Omental fat pad (tissue), 4 donors: ENCODE measurements around the gene TTC39A. TPM values are rescaled to one million over a fixed set of nuclear protein-coding genes. Genes with fewer than 3 reads are reported as not detected.

ENCODE experiments used
- ATAC-seq: fragments of 150-250 bp; one replicate; pipeline ENCODE4 v1.9.1; 2016; ENCODE audit warnings: mild to moderate bottlenecking, moderate library complexity; ENCODE audit not compliant: low FRiP score
- DNase-seq: peaks from one replicate; pipeline ENCODE4 v3.0.0-alpha.2; 2019; ENCODE audit warnings: low spot score
- CTCF ChIP-seq, 3 donors: fragments of 450-650 bp; IDR thresholded peaks; one replicate each; pipeline ENCODE4 v1.5.1; 2016 to 2017; ENCODE audit warnings: antibody characterized with exemption in 3 of 3, mild to moderate bottlenecking in 3 of 3, moderate library complexity in 2 of 3
- total RNA-seq, 4 donors: library from RNA; depleted of rRNA; stranded (reverse); fragments of >200 nt; gene quantifications; one replicate each; pipeline ENCODE4 v1.1.0, GENCODE V29; 2016

The TTC39A gene
- total RNA-seq, 4 donors from 2014 or later, result 0.56 to 2.4 (median 1.7) TPM

- ATAC-seq (no peak), DNase-seq (no peak)
- TF ChIP-seq CTCF (IDR thresholded peaks at IDR 0.05), result no peak
Measured at GRCh38 chr1:51346086-51346942, 16.0 kb upstream of the TTC39A start.

- ATAC-seq, result peak; percentile 16
- DNase-seq, result no peak
Measured at GRCh38 chr1:51345300-51345687, 14.9 kb upstream of the TTC39A start.

GRCh38 chr1:51344602-51345299, 14.4 kb upstream of the TTC39A start:
- DNase-seq (no peak), ATAC-seq (no peak)
- TF ChIP-seq CTCF (IDR thresholded peaks at IDR 0.05), result no peak

More at GRCh38 chr1:51345300-51345687, 14.9 kb upstream of the TTC39A start:
- TF ChIP-seq CTCF (IDR thresholded peaks at IDR 0.05), result no peak

GRCh38 chr1:51344276-51344601, 13.9 kb upstream of the TTC39A start:
- DNase-seq, result no peak
- no peak for TF ChIP-seq CTCF (IDR thresholded peaks at IDR 0.05)
- ATAC-seq, result no peak

GRCh38 chr1:51343624-51344023, 13.3 kb upstream of the TTC39A start:
- DNase-seq, result no peak

GRCh38 chr1:51342591-51343206, 12.3 kb upstream of the TTC39A start:
- DNase-seq (no peak), ATAC-seq (no peak)
- no peak for TF ChIP-seq CTCF (IDR thresholded peaks at IDR 0.05)

More at GRCh38 chr1:51343624-51344023, 13.3 kb upstream of the TTC39A start:
- TF ChIP-seq CTCF (IDR thresholded peaks at IDR 0.05), result no peak
- ATAC-seq, result no peak
